ENCODE data around the gene ZNF780B.

- TF ChIP-seq CTCF (IDR thresholded peaks at IDR 0.05) (no peak), POLR2A (IDR thresholded peaks at IDR 0.05) (no peak), EP300 (IDR thresholded peaks at IDR 0.05) (no peak)
Measured at GRCh38 chr19:40033989-40034560, 22.0 kb downstream of the ZNF780B start.
